Measurements from ENCODE around the gene NAV2.

NAV2 gene

GRCh38 chr11:19844012-19844411 is 131.4 kb downstream of the NAV2 start:
- no peak for DNase-seq

GRCh38 chr11:19844806-19845205 is 132.2 kb downstream of the NAV2 start:
- no peak for DNase-seq

- DNase-seq: no peak
These were observed 133.0 kb downstream of the NAV2 start for GRCh38 chr11:19845626-19846025.

GRCh38 chr11:19846654-19847305 is 134.1 kb downstream of the NAV2 start:
- peak; percentile 49 for DNase-seq

GRCh38 chr11:19848219-19848618 is 135.6 kb downstream of the NAV2 start:
- no peak for DNase-seq

GRCh38 chr11:19849107-19849789 is 136.6 kb downstream of the NAV2 start:
- DNase-seq: no peak

- DNase-seq: no peak
These were observed 137.4 kb downstream of the NAV2 start for GRCh38 chr11:19849947-19850593.

GRCh38 chr11:19852288-19852687 is 139.7 kb downstream of the NAV2 start:
- DNase-seq: no peak

GRCh38 chr11:19853016-19853415 is 140.4 kb downstream of the NAV2 start:
- peak; percentile 48 for DNase-seq

- peak; percentile 90 for DNase-seq
These were observed 141.3 kb downstream of the NAV2 start for GRCh38 chr11:19853920-19854319.

- no peak for DNase-seq
These were observed 148.5 kb downstream of the NAV2 start for GRCh38 chr11:19861171-19861570.

- no peak for DNase-seq
These were observed 149.5 kb downstream of the NAV2 start for GRCh38 chr11:19862091-19862490.

- peak; percentile 56 for DNase-seq
These were observed 151.8 kb downstream of the NAV2 start for GRCh38 chr11:19864141-19865140.

- DNase-seq: no peak
These were observed 153.4 kb downstream of the NAV2 start for GRCh38 chr11:19866037-19866436.

GRCh38 chr11:19866521-19866920 is 153.9 kb downstream of the NAV2 start:
- DNase-seq: no peak

- no peak for DNase-seq
These were observed 154.4 kb downstream of the NAV2 start for GRCh38 chr11:19867064-19867463.

GRCh38 chr11:19868281-19868821 is 155.7 kb downstream of the NAV2 start:
- peak; percentile 95 for DNase-seq

GRCh38 chr11:19868871-19869270 is 156.2 kb downstream of the NAV2 start:
- DNase-seq: no peak

- DNase-seq: no peak
These were observed 156.8 kb downstream of the NAV2 start for GRCh38 chr11:19869466-19869865.

GRCh38 chr11:19869946-19870589 is 157.4 kb downstream of the NAV2 start:
- peak; percentile 45 for DNase-seq

- no peak for DNase-seq
These were observed 158.9 kb downstream of the NAV2 start for GRCh38 chr11:19871531-19871930.

- no peak for DNase-seq
These were observed 160.0 kb downstream of the NAV2 start for GRCh38 chr11:19872512-19873145.

All from fibroblast of upper back skin (primary cell).